Transverse colon (tissue), 4 donors: ENCODE results near the gene OXT. TPM values are rescaled to one million over a fixed set of nuclear protein-coding genes. Genes with fewer than 3 reads are reported as not detected.

Source experiments
- DNase-seq: peaks from one replicate; pipeline ENCODE4 v3.0.0-alpha.2; 2019
- H3K27ac ChIP-seq, 4 donors: fragments of 200-600 bp; sonication (generic); 2 replicates each; pipeline ENCODE4 v1.5.1; 2016 to 2018; ENCODE audit warnings: inconsistent platforms in 4 of 4
- H3K27me3 ChIP-seq: fragments of 200-600 bp; sonication (generic); 2 replicates; pipeline ENCODE4 v1.5.1; 2017; ENCODE audit warnings: inconsistent platforms
- H3K36me3 ChIP-seq, 4 donors: fragments of 200-600 bp; sonication (generic); 2 replicates each; pipeline ENCODE4 v1.5.1; 2017 to 2019; ENCODE audit warnings: inconsistent platforms in 4 of 4
- H3K4me1 ChIP-seq, 4 donors: fragments of 200-600 bp; sonication (generic); 2 replicates each; pipeline ENCODE4 v1.5.1; 2017 to 2020; ENCODE audit warnings: inconsistent platforms in 4 of 4
- H3K4me3 ChIP-seq, 4 donors: fragments of 200-600 bp; sonication (generic); 1 replicate in 1 of 4; 2 replicates in 3 of 4; pipeline versions ENCODE4 v1.5.1 to v1.6.1; 2017 to 2019; ENCODE audit warnings: inconsistent platforms in 4 of 4
- H3K9me3 ChIP-seq, 2 donors: fragments of 200-600 bp; sonication (generic); 2 replicates each; pipeline ENCODE4 v1.5.1; 2017 to 2019; ENCODE audit warnings: inconsistent platforms in 2 of 2
- CTCF ChIP-seq, 5 experiments: fragments of 200-600 bp in 3 of 5; fragments of 450-650 bp in 2 of 5; sonication (generic) in 3 of 5; IDR thresholded peaks; 1 replicate in 2 of 5; 2 replicates in 3 of 5; pipeline ENCODE4 v1.5.1; 2016 to 2017; ENCODE audit warnings: antibody characterized with exemption in 5 of 5, inconsistent platforms in 3 of 5, mild to moderate bottlenecking in 2 of 5, moderate library complexity in 1 of 5
- EP300 ChIP-seq: sonication (generic); formaldehyde crosslinking; IDR thresholded peaks from one replicate; pipeline ENCODE4 v1.6.1; 2017; ENCODE audit warnings: antibody characterized with exemption, low read depth
- POLR2A ChIP-seq: fragments of 450-650 bp; IDR thresholded peaks from one replicate; pipeline ENCODE4 v1.6.1; 2016; ENCODE audit warnings: antibody characterized with exemption, mild to moderate bottlenecking, moderate library complexity
- POLR2AphosphoS5 ChIP-seq, 3 donors: sonication (generic); formaldehyde crosslinking; IDR thresholded peaks; one replicate each; pipeline ENCODE4 v1.6.1; 2016; ENCODE audit warnings: antibody characterized with exemption in 3 of 3
- WGBS, 2 donors: methylation state at CpG; one replicate each; pipeline ENCODE4 v1.1.5; 2018; ENCODE audit warnings: low coverage in 1 of 2; 5-methylcytosine and 5-hydroxymethylcytosine counted together
- in situ Hi-C, 4 donors: fragments of 200-750 bp; cut with MboI; loops; one replicate each; pipeline versions ENCODE4 v1.15.0 to v1.15.1; 2017; ENCODE audit warnings: low sequenced_read_pairs in 3 of 4, low pct_ligation_motif_present in 1 of 4, low pct_unique_long_range_greater_than_20kb in 1 of 4
- intact Hi-C: fragments of 100-400 bp; cut with DNase I; formaldehyde crosslinking; loops from one replicate; pipeline ENCODE4 v1.15.1; 2023; ENCODE audit warnings: low total_unique reads
- total RNA-seq, 4 donors: library from RNA; depleted of rRNA; stranded (reverse); fragments of >200 nt; gene quantifications; one replicate each; pipeline ENCODE4 v1.1.0, GENCODE V29; 2016

OXT gene
- total RNA-seq, 4 donors from 2014 or later: not detected

DNA sequence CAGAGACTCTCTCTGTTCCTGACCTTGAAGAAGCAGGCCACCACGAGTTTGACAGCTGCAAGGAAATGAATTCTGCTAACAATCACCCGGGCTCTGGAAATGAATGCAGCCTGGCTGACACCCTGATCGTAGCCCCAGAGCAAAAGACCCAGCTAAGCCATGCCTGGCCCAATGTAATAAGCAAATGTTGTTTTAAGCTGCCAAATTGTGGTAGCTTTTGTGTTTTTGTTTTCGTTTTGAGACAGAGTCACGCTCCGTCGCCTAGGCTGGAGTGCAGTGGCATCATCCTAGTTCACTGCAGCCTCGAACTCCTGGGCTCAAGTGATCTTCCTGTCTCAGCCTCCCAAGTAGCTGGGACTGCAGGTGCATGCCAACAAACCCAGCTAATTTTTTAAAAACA is 3.3 kb upstream of the OXT start:
- Histone ChIP-seq H3K4me1 (peaks cover 0 to 12% (median 9%) of the 10 kb centered on the region in 4 donors), H3K27ac (no peak overlapping the region), H3K36me3 (no peaks in the 10 kb centered on the region), H3K9me3 (no peaks in the 10 kb centered on the region), H3K4me3 (no peak overlapping the region), H3K27me3 (peaks cover 27% of the 10 kb centered on the region)
- in situ Hi-C loops: loop anchor here in 2 of 4 donors (25.0 kb wide), 1 partner anchor 244 kb away; no protein-coding TSS in a partner anchor
- intact Hi-C loops: no loop called here
- 53 to 68% methylated on average over 4 to 8 of the region's 8 CpGs for WGBS, 2 donors
- TF ChIP-seq EP300 (no peak), POLR2A (no peak), CTCF (IDR thresholded peaks at IDR 0.05) (no peak), POLR2AphosphoS5 (IDR thresholded peaks at IDR 0.05) (no peak)
- DNase-seq: no peak

DNA sequence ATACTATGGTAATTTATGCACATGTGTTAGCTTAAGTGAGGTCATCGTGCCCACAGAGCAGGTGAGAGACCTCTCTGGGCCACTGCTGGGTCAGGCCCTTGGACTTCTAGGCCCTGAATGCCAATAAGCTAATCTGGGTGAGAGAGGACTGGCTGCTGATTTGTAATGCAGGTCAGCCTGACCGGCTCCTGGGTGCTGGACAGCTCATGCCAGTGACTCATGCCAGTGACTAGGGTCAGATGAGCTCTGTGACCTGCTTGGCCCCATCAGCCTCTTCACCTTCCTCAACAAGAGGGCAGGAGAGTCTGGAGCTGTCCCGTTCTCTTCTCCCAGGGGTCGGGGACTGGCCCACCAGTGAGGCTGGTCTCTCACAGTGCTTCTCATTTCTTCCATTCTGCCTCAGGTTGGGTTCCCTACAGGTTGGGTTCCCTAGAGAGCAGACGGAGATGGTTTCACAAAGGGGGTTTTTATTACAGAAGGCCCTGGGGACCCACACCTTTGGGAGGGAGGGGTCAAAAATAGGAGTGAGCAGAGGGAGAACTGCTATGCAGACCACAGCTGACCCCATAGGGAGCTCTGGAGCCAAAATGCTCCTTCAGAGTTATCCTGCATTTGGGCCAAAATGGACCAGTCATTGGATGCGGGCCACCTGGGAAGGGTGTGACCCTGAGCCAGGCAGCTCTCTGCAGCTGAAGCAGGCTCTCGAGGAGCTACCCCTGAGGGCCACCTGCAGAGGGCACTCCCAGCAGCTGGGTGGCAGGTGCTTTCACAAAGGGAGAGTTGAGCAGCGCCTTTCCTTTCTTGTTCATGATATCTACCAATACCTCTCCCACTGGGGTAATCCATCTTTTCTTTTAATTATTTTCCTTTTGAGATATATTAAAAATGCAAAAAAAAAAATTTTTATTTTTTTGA is 2.2 kb upstream of the OXT start:
- Histone ChIP-seq H3K36me3 (no peaks in the 10 kb centered on the region), H3K4me1 (peaks cover 0 to 12% (median 9%) of the 10 kb centered on the region in 4 donors), H3K27ac (no peak overlapping the region), H3K9me3 (no peaks in the 10 kb centered on the region), H3K4me3 (no peak overlapping the region), H3K27me3 (peaks cover 31% of the 10 kb centered on the region)
- TF ChIP-seq CTCF (IDR thresholded peaks at IDR 0.05): peak in 3 of 5 experiments; percentile 6 to 14 (median 7)
- TF ChIP-seq EP300: no peak
- in situ Hi-C loops (loop anchor here in 2 of 4 donors (25.0 kb wide), 1 partner anchor 243 kb away; no protein-coding TSS in a partner anchor), intact Hi-C loops (no loop called here)
- DNase-seq: no peak
- 27 to 70% methylated on average over 2 to 8 of the region's 8 CpGs for WGBS, 2 donors

GRCh38 chr20:3070725-3071124 is 695 bp upstream of the OXT start:
- Histone ChIP-seq H3K27ac (no peak overlapping the region), H3K4me3 (no peak overlapping the region), H3K9me3 (no peaks in the 10 kb centered on the region), H3K27me3 (peaks cover 31% of the 10 kb centered on the region), H3K4me1 (peaks cover 0 to 12% (median 9%) of the 10 kb centered on the region in 4 donors), H3K36me3 (no peaks in the 10 kb centered on the region)
- no peak for DNase-seq
- in situ Hi-C loops (loop anchor here in 2 of 4 donors (25.0 kb wide), 1 partner anchor 242 kb away; no protein-coding TSS in a partner anchor), intact Hi-C loops (no loop called here)
- TF ChIP-seq POLR2AphosphoS5 (IDR thresholded peaks at IDR 0.05) (no peak), CTCF (IDR thresholded peaks at IDR 0.05) (no peak), POLR2A (no peak), EP300 (no peak)
- WGBS, 2 donors: 62 to 65% methylated on average over 2 to 4 of the region's 4 CpGs

DNA sequence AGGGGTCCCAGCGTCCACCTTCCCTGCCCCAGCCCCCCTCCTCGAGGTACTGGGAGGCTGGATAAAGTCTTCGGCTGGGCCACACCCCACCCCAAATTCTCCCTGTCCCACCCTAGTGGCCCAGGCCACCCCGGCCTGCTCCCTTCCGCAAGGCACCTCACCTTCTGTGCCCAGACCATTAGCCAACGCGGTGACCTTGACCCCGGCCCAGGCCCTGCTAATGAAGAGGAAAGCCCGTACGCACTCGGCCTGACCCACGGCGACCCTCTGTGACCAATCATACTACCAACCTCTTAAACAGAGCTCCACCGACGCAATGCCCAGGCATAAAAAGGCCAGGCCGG is 182 bp upstream of the OXT start:
- no peak for TF ChIP-seq POLR2AphosphoS5 (IDR thresholded peaks at IDR 0.05)
- TF ChIP-seq POLR2A: no peak
- TF ChIP-seq EP300: no peak
- no peak for TF ChIP-seq CTCF (IDR thresholded peaks at IDR 0.05)
- no peak for DNase-seq
- 91% methylated on average over 16 of the region's 16 CpGs; no CpG with 5 or more reads in 1 of the 2 donors for WGBS, 2 donors
- intact Hi-C loops (no loop called here), in situ Hi-C loops (loop anchor here in 2 of 4 donors (25.0 kb wide), 1 partner anchor 241 kb away; no protein-coding TSS in a partner anchor)
- Histone ChIP-seq H3K27me3 (peaks cover 31% of the 10 kb centered on the region), H3K27ac (no peak overlapping the region), H3K4me3 (peak overlapping the region in 2 of 4 donors; percentile 50 to 57), H3K9me3 (no peaks in the 10 kb centered on the region), H3K4me1 (peaks cover 0 to 12% (median 9%) of the 10 kb centered on the region in 4 donors), H3K36me3 (no peaks in the 10 kb centered on the region)
